Right kidney (tissue), 1 donor: Measurements from ENCODE around the gene CYRIA.
A peak's percentile ranks its signal among the peaks of the same experiment; 100 is the strongest.

Experiments used
- DNase-seq: peaks from one replicate; pipeline ENCODE4 v3.0.0-alpha.2; 2016

The CYRIA gene

GRCh38 chr2:16669388-16669787 lies 3.8 kb upstream of the CYRIA start:
- DNase-seq = no peak

- no peak for DNase-seq
These were observed 791 bp upstream of the CYRIA start for GRCh38 chr2:16666449-16666801.

- peak; percentile 21 for DNase-seq
These were observed 556 bp downstream of the CYRIA start for GRCh38 chr2:16664809-16665747.

GRCh38 chr2:16664052-16664731 lies 1.4 kb downstream of the CYRIA start:
- DNase-seq = peak; percentile 37

- no peak for DNase-seq
These were observed 2.3 kb downstream of the CYRIA start for GRCh38 chr2:16663121-16663905.

GRCh38 chr2:16661936-16662839 lies 3.4 kb downstream of the CYRIA start:
- DNase-seq = no peak

GRCh38 chr2:16661526-16661925 lies 4.1 kb downstream of the CYRIA start:
- no peak for DNase-seq

- DNase-seq = no peak
These were observed 5.1 kb downstream of the CYRIA start for GRCh38 chr2:16660556-16660955.

- DNase-seq = no peak
These were observed 5.5 kb downstream of the CYRIA start for GRCh38 chr2:16660114-16660513.

- DNase-seq = no peak
These were observed 7.4 kb downstream of the CYRIA start for GRCh38 chr2:16658076-16658739.

- no peak for DNase-seq
These were observed 8.0 kb downstream of the CYRIA start for GRCh38 chr2:16657671-16658070.

- DNase-seq = no peak
These were observed 8.7 kb downstream of the CYRIA start for GRCh38 chr2:16656784-16657391.

- no peak for DNase-seq
These were observed 9.6 kb downstream of the CYRIA start for GRCh38 chr2:16655905-16656642.

GRCh38 chr2:16655445-16655837 lies 10.2 kb downstream of the CYRIA start:
- DNase-seq = no peak

- no peak for DNase-seq
These were observed 10.7 kb downstream of the CYRIA start for GRCh38 chr2:16654833-16655444.

GRCh38 chr2:16653799-16654198 lies 11.8 kb downstream of the CYRIA start:
- no peak for DNase-seq

- no peak for DNase-seq
These were observed 12.6 kb downstream of the CYRIA start for GRCh38 chr2:16653083-16653375.

GRCh38 chr2:16652296-16653082 lies 13.1 kb downstream of the CYRIA start:
- DNase-seq = no peak
